ENCODE results near the gene OR4F15. TPM values are rescaled to one million over a fixed set of nuclear protein-coding genes. Genes with fewer than 3 reads are reported as not detected.

Gene OR4F15
- total and polyA plus RNA-seq, 2 of the 8 experiments (the other 6 are each of a cell fraction or from before 2014, with no cell fraction given) = not detected

- no peaks in the 10 kb centered on the region for H4K20me1 ChIP-seq (replicated peaks in 1 of 2; ENCODE audit: control insufficient read depth in 1 of 2, insufficient read depth in 2 of 2, low read length in 2 of 2)
- FAIRE-seq = no peak
- H3K18ac ChIP-seq (ENCODE audit: extremely low read depth, low read length) = no peak overlapping the region
- no peak overlapping the region for H3K23ac ChIP-seq (ENCODE audit: insufficient read length)
- no peak overlapping the region for H2BK12ac ChIP-seq (ENCODE audit: low read depth, low read length)
- H4K5ac ChIP-seq (ENCODE audit: insufficient read length, low read depth, low read length) = no peak overlapping the region
- no peaks in the 10 kb centered on the region for H3K79me2 ChIP-seq (ENCODE audit: control insufficient read depth in 1 of 2, insufficient read depth in 2 of 2, low read length in 2 of 2)
- H3K36me3 ChIP-seq (ENCODE audit: control insufficient read depth in 2 of 4, insufficient read depth in 4 of 4, low read length in 3 of 4) = no peaks in the 10 kb centered on the region
- H3K27me3 ChIP-seq (replicated peaks in 1 of 4; ENCODE audit: control insufficient read depth in 3 of 4, extremely low read depth in 1 of 4, insufficient read depth in 3 of 4, low read length in 3 of 4) = no peaks in the 10 kb centered on the region
- H3K79me1 ChIP-seq (ENCODE audit: low read depth, low read length) = no peaks in the 10 kb centered on the region
- H4K91ac ChIP-seq (replicated peaks; ENCODE audit: insufficient read length, low read length) = no peak overlapping the region
- H2BK15ac ChIP-seq (ENCODE audit: low read length) = no peak overlapping the region
- CTCF ChIA-PET (ENCODE audit: partially characterized antibody) = interaction anchor here (0.8 to 1.2 kb wide), 2 partner anchors 12 to 33 kb away, joined by 3 to 4 read pairs; no protein-coding TSS in a partner anchor
- H4K8ac ChIP-seq (ENCODE audit: extremely low read depth, insufficient read depth, low read length) = no peak overlapping the region
- H3K4me2 ChIP-seq (ENCODE audit: insufficient read depth in 1 of 2, low read depth in 2 of 2, low read length in 2 of 2) = no peak overlapping the region
- H2AFZ ChIP-seq (ENCODE audit: low read length) = no peak overlapping the region
- H3K9me3 ChIP-seq (ENCODE audit: insufficient read depth in 2 of 2, low read depth in 1 of 2, low read length in 1 of 2) = peaks cover 5 to 18% of the 10 kb centered on the region in 2 experiments; a peak in 2 of 4 replicates
- H3K23me2 ChIP-seq (ENCODE audit: low read depth, low read length) = peaks cover 2% of the 10 kb centered on the region; the same call in 1 of the 2 replicates
- no peak overlapping the region for H3K14ac ChIP-seq (ENCODE audit: insufficient read length)
- no peak overlapping the region for H2AK5ac ChIP-seq (ENCODE audit: low read depth, low read length)
- POLR2A ChIA-PET (ENCODE audit: partially characterized antibody) = no interaction called here
- H3K27ac ChIP-seq (ENCODE audit: low read depth, low read length) = no peak overlapping the region
- no peak for DNase-seq (ENCODE audit: low read depth in 1 of 2, low spot score in 2 of 2)
- no peak overlapping the region for H2BK20ac ChIP-seq (ENCODE audit: low read length)
- H3K4me3 ChIP-seq (ENCODE audit: extremely low read depth in 1 of 4, insufficient read depth in 2 of 4, low read depth in 3 of 4, low read length in 4 of 4) = no peak overlapping the region
- H3K4me1 ChIP-seq (replicated peaks in 1 of 4; ENCODE audit: control insufficient read depth in 3 of 4, insufficient read depth in 4 of 4, low read length in 3 of 4) = no peaks in the 10 kb centered on the region
- H3K9ac ChIP-seq (replicated peaks in 1 of 4; ENCODE audit: extremely low read depth in 1 of 4, low read depth in 3 of 4, low read length in 3 of 4) = no peak overlapping the region
- H3K56ac ChIP-seq (replicated peaks; ENCODE audit: insufficient read length, low read depth, low read length) = no peak overlapping the region
- no peak overlapping the region for H2BK120ac ChIP-seq (replicated peaks; ENCODE audit: low read depth, low read length)
- no peak overlapping the region for H2BK5ac ChIP-seq (ENCODE audit: low read depth, low read length)
- 76% methylated on average over 10 of the region's 10 CpGs; no CpG with 5 or more reads in 1 of the 2 experiments for WGBS, 2 experiments (ENCODE audit: extremely low coverage in 1 of 2, insufficient coverage in 1 of 2, insufficient read length in 1 of 2, insufficient replicate concordance in 2 of 2, low coverage in 1 of 2, low lambda C conversion rate in 2 of 2, missing lambda C conversion rate in 1 of 2)
- H3K4ac ChIP-seq (replicated peaks; ENCODE audit: insufficient read length, low read depth, low read length) = no peak overlapping the region
- no peak for TF ChIP-seq ATF3 (IDR thresholded peaks at IDR 0.05; ENCODE audit: insufficient read depth, low read depth, low read length)
- no peak for TF ChIP-seq CBX5 (IDR thresholded peaks at IDR 0.05; ENCODE audit: low read depth, low read length)
- TF ChIP-seq TAF7 (optimal IDR thresholded peaks at IDR 0.05; ENCODE audit: borderline replicate concordance, low read depth, low read length) = no peak
- no peak for TF ChIP-seq MAFK (IDR thresholded peaks at IDR 0.05; ENCODE audit: low read depth, low read length)
- no peak for TF ChIP-seq KDM4A (IDR thresholded peaks at IDR 0.05; ENCODE audit: low read depth, low read length, severe bottlenecking)
- no peak for TF ChIP-seq CBX8 (IDR thresholded peaks at IDR 0.05; ENCODE audit: borderline replicate concordance, low read depth, low read length)
- no peak for TF ChIP-seq EZH2 (IDR thresholded peaks at IDR 0.05; ENCODE audit: low read depth, low read length, severe bottlenecking)
- TF ChIP-seq MAX (IDR thresholded peaks at IDR 0.05) = no peak
- no peak for TF ChIP-seq EP300 (IDR thresholded peaks at IDR 0.05; ENCODE audit: borderline replicate concordance in 1 of 2, low read depth in 2 of 2, low read length in 2 of 2)
- no peak for TF ChIP-seq BRCA1 (IDR thresholded peaks at IDR 0.05; ENCODE audit: low read depth, low read length)
- TF ChIP-seq PHF8 (conservative IDR thresholded peaks at IDR 0.05; ENCODE audit: low read depth, low read length) = no peak
- TF ChIP-seq CREB1 (IDR thresholded peaks at IDR 0.05) = no peak
- no peak for TF ChIP-seq EGR1 (IDR thresholded peaks at IDR 0.05; ENCODE audit: borderline replicate concordance, low read depth, low read length)
These were observed 4.6 kb upstream of the OR4F15 start for GRCh38 chr15:101807345-101807945.
